ENCODE data around the gene HNRNPF.

The HNRNPF gene

GRCh38 chr10:43354330-43354635, 54.7 kb downstream of the HNRNPF start:
- no peak overlapping the region for H3K9ac ChIP-seq (ENCODE audit: low read depth, low read length)
- ATAC-seq (ENCODE audit: insufficient read depth, low read depth) (no peak), DNase-seq (no peak)
- no peaks in the 10 kb centered on the region for H3K4me1 ChIP-seq (ENCODE audit: insufficient read depth, low read length)
- no peak for TF ChIP-seq CTCF (IDR thresholded peaks at IDR 0.05; ENCODE audit: borderline replicate concordance, extremely low read depth, low read length, poor library complexity, severe bottlenecking)
- TF ChIP-seq EZH2 (IDR thresholded peaks at IDR 0.05; ENCODE audit: borderline replicate concordance, low read depth, low read length, severe bottlenecking), result no peak
- H3K4me2 ChIP-seq (ENCODE audit: insufficient read depth, low read length), result no peak overlapping the region
- H3K79me2 ChIP-seq (ENCODE audit: insufficient read depth, low read length), result no peaks in the 10 kb centered on the region
- no peak overlapping the region for H3K27ac ChIP-seq (ENCODE audit: low read length)
- H3K27me3 ChIP-seq (ENCODE audit: insufficient read depth, low read length, poor library complexity), result peaks cover 7% of the 10 kb centered on the region
- H3K4me3 ChIP-seq (ENCODE audit: low read depth in 1 of 2, low read length in 2 of 2), result no peak overlapping the region
- H3K9me3 ChIP-seq (ENCODE audit: insufficient read depth, low read length, severe bottlenecking), result no peaks in the 10 kb centered on the region
- H3K36me3 ChIP-seq (ENCODE audit: insufficient read depth, low read length), result no peaks in the 10 kb centered on the region
- H4K20me1 ChIP-seq (ENCODE audit: insufficient read depth, low read length), result no peaks in the 10 kb centered on the region
- no peak overlapping the region for H2AFZ ChIP-seq (ENCODE audit: low read depth, low read length)

- no peak for TF ChIP-seq EZH2 (IDR thresholded peaks at IDR 0.05; ENCODE audit: borderline replicate concordance, low read depth, low read length, severe bottlenecking)
- no peak for TF ChIP-seq CTCF (IDR thresholded peaks at IDR 0.05; ENCODE audit: borderline replicate concordance, extremely low read depth, low read length, poor library complexity, severe bottlenecking)
Observed at GRCh38 chr10:43353495-43354329, 55.3 kb downstream of the HNRNPF start.

GRCh38 chr10:43352951-43353350, 56.0 kb downstream of the HNRNPF start:
- Histone ChIP-seq H4K20me1 (ENCODE audit: insufficient read depth, low read length) (no peaks in the 10 kb centered on the region), H3K4me2 (ENCODE audit: insufficient read depth, low read length) (no peak overlapping the region), H3K36me3 (ENCODE audit: insufficient read depth, low read length) (no peaks in the 10 kb centered on the region), H3K4me3 (ENCODE audit: low read depth in 1 of 2, low read length in 2 of 2) (no peak overlapping the region), H2AFZ (ENCODE audit: low read depth, low read length) (no peak overlapping the region), H3K27me3 (ENCODE audit: insufficient read depth, low read length, poor library complexity) (peaks cover 7% of the 10 kb centered on the region), H3K27ac (ENCODE audit: low read length) (no peak overlapping the region), H3K79me2 (ENCODE audit: insufficient read depth, low read length) (no peaks in the 10 kb centered on the region), H3K9ac (ENCODE audit: low read depth, low read length) (no peak overlapping the region), H3K4me1 (ENCODE audit: insufficient read depth, low read length) (peaks cover 5% of the 10 kb centered on the region), H3K9me3 (ENCODE audit: insufficient read depth, low read length, severe bottlenecking) (no peaks in the 10 kb centered on the region)
- ATAC-seq (ENCODE audit: insufficient read depth, low read depth), result no peak
- no peak for TF ChIP-seq CTCF (IDR thresholded peaks at IDR 0.05; ENCODE audit: borderline replicate concordance, extremely low read depth, low read length, poor library complexity, severe bottlenecking)
- TF ChIP-seq EZH2 (IDR thresholded peaks at IDR 0.05; ENCODE audit: borderline replicate concordance, low read depth, low read length, severe bottlenecking), result no peak
- no peak for DNase-seq

More at GRCh38 chr10:43353495-43354329, 55.3 kb downstream of the HNRNPF start:
- H3K36me3 ChIP-seq (ENCODE audit: insufficient read depth, low read length), result no peaks in the 10 kb centered on the region
- H3K79me2 ChIP-seq (ENCODE audit: insufficient read depth, low read length), result no peaks in the 10 kb centered on the region
- DNase-seq (no peak), ATAC-seq (ENCODE audit: insufficient read depth, low read depth) (no peak)
- H3K4me3 ChIP-seq (ENCODE audit: low read depth in 1 of 2, low read length in 2 of 2), result no peak overlapping the region
- no peak overlapping the region for H3K27ac ChIP-seq (ENCODE audit: low read length)
- peaks cover 7% of the 10 kb centered on the region for H3K27me3 ChIP-seq (ENCODE audit: insufficient read depth, low read length, poor library complexity)
- H4K20me1 ChIP-seq (ENCODE audit: insufficient read depth, low read length), result no peaks in the 10 kb centered on the region
- no peak overlapping the region for H3K4me2 ChIP-seq (ENCODE audit: insufficient read depth, low read length)
- no peak overlapping the region for H3K9ac ChIP-seq (ENCODE audit: low read depth, low read length)
- H3K4me1 ChIP-seq (ENCODE audit: insufficient read depth, low read length), result no peaks in the 10 kb centered on the region
- no peak overlapping the region for H2AFZ ChIP-seq (ENCODE audit: low read depth, low read length)
- no peaks in the 10 kb centered on the region for H3K9me3 ChIP-seq (ENCODE audit: insufficient read depth, low read length, severe bottlenecking)
